ENCODE data around the gene APOH. TPM values are rescaled to one million over a fixed set of nuclear protein-coding genes. Genes with fewer than 3 reads are reported as not detected.

Gene APOH
- polyA plus RNA-seq, 4 donors: 0.12 to 2.2 (median 0.23) TPM

Other genes with a start within 250 kb of the APOH start
- 10 to 100 TPM; 11.3 to 17.8 (median 16.9) TPM for gene CEP112, start 37.3 kb downstream of the APOH start, polyA plus RNA-seq (ENCODE audit: insufficient read length in 4 of 4)
- 10 to 100 TPM; 20.9 to 25.9 (median 24.5) TPM for gene PRKCA, start 73.2 kb upstream of the APOH start, polyA plus RNA-seq (ENCODE audit: insufficient read length in 4 of 4)